Measurements from ENCODE around the gene DHRSX. TPM values are rescaled to one million over a fixed set of nuclear protein-coding genes. Genes with fewer than 3 reads are reported as not detected.
A peak's percentile ranks its signal among the peaks of the same experiment; 100 is the strongest.

The DHRSX gene
- total RNA-seq, 1 donor from 2014 or later, result 25.1 TPM

- Mint-ChIP-seq H3K27me3 (ENCODE audit: low read depth) (no peaks in the 10 kb centered on the region), H3K9me3 (no peaks in the 10 kb centered on the region), H3K4me1 (peaks cover 14% of the 10 kb centered on the region), H3K36me3 (ENCODE audit: low read depth) (peaks cover 10% of the 10 kb centered on the region), H3K27ac (ENCODE audit: unreplicated experiment) (peak overlapping the region; percentile 1), H3K4me3 (no peak overlapping the region)
- TF ChIP-seq CTCF (conservative IDR thresholded peaks at IDR 0.05), result no peak
- no peak for DNase-seq (ENCODE audit: low read depth, low spot score)
Observed at GRCh38 chrX:2492531-2493218, 8.1 kb downstream of the DHRSX start.

- TF ChIP-seq CTCF (conservative IDR thresholded peaks at IDR 0.05), result no peak
- Mint-ChIP-seq H3K9me3 (no peaks in the 10 kb centered on the region), H3K27me3 (ENCODE audit: low read depth) (no peaks in the 10 kb centered on the region), H3K4me3 (no peak overlapping the region), H3K36me3 (ENCODE audit: low read depth) (peaks cover 13% of the 10 kb centered on the region), H3K27ac (ENCODE audit: unreplicated experiment) (no peak overlapping the region), H3K4me1 (peaks cover 11% of the 10 kb centered on the region)
- DNase-seq (ENCODE audit: low read depth, low spot score), result no peak
Observed at GRCh38 chrX:2490634-2491033, 10.1 kb downstream of the DHRSX start.

GRCh38 chrX:2489446-2490445 lies 11.0 kb downstream of the DHRSX start:
- no peak for TF ChIP-seq CTCF (conservative IDR thresholded peaks at IDR 0.05)
- H3K4me3 Mint-ChIP-seq, result no peak overlapping the region
- no peak overlapping the region for H3K27ac Mint-ChIP-seq (ENCODE audit: unreplicated experiment)
- no peaks in the 10 kb centered on the region for H3K27me3 Mint-ChIP-seq (ENCODE audit: low read depth)
- no peak for DNase-seq (ENCODE audit: low read depth, low spot score)
- H3K9me3 Mint-ChIP-seq, result no peaks in the 10 kb centered on the region
- peaks cover 13% of the 10 kb centered on the region for H3K36me3 Mint-ChIP-seq (ENCODE audit: low read depth)
- peaks cover 13% of the 10 kb centered on the region for H3K4me1 Mint-ChIP-seq

- H3K27me3 Mint-ChIP-seq (ENCODE audit: low read depth), result no peaks in the 10 kb centered on the region
- no peaks in the 10 kb centered on the region for H3K9me3 Mint-ChIP-seq
- H3K36me3 Mint-ChIP-seq (ENCODE audit: low read depth), result peaks cover 15% of the 10 kb centered on the region
- peaks cover 18% of the 10 kb centered on the region for H3K4me1 Mint-ChIP-seq
- DNase-seq (ENCODE audit: low read depth, low spot score), result no peak
- no peak overlapping the region for H3K27ac Mint-ChIP-seq (ENCODE audit: unreplicated experiment)
- no peak overlapping the region for H3K4me3 Mint-ChIP-seq
- TF ChIP-seq CTCF (conservative IDR thresholded peaks at IDR 0.05), result no peak
Observed at GRCh38 chrX:2488621-2489285, 12.0 kb downstream of the DHRSX start.

- Mint-ChIP-seq H3K27ac (ENCODE audit: unreplicated experiment) (no peak overlapping the region), H3K4me3 (no peak overlapping the region), H3K27me3 (ENCODE audit: low read depth) (no peaks in the 10 kb centered on the region), H3K36me3 (ENCODE audit: low read depth) (peaks cover 15% of the 10 kb centered on the region), H3K4me1 (peaks cover 15% of the 10 kb centered on the region), H3K9me3 (no peaks in the 10 kb centered on the region)
- no peak for DNase-seq (ENCODE audit: low read depth, low spot score)
- no peak for TF ChIP-seq CTCF (conservative IDR thresholded peaks at IDR 0.05)
Observed at GRCh38 chrX:2487366-2487765, 13.4 kb downstream of the DHRSX start.

All from neural crest cell (in vitro differentiated cells).